ENCODE data around the gene MCC.

MCC gene

GRCh38 chr5:113044776-113045465 lies 443.3 kb downstream of the MCC start:
- TF ChIP-seq GATA2 (IDR thresholded peaks at IDR 0.05; ENCODE audit: low read depth, low read length) (no peak), GATA3 (IDR thresholded peaks at IDR 0.05; ENCODE audit: low read depth, low read length) (no peak)

DNA sequence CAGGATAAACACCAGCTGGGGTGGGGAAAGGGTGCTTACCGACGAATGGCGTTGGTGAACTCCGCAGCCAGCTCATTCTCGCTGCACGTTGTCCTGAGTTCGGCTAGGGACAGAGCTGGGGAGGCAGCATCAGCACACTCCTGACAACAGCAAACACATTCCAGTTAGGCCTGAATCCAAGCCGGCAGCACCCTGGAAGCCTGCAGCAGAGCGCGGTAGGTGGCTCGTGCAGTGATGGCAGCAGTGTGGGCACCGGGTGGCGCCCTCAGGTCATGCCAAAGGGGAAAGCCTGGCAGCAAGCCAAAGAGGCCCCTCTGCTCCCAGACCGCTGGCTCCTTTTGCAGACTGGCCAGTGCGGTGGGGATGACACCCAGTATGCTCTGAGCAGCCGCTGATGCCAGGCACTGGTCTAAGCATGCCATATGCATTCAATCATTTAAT lies 444.7 kb downstream of the MCC start:
- no peak for TF ChIP-seq GATA3 (IDR thresholded peaks at IDR 0.05; ENCODE audit: low read depth, low read length)

- TF ChIP-seq GATA2 (IDR thresholded peaks at IDR 0.05; ENCODE audit: low read depth, low read length) (no peak), GATA3 (IDR thresholded peaks at IDR 0.05; ENCODE audit: low read depth, low read length) (no peak)
Measured at GRCh38 chr5:113042491-113043243, 445.6 kb downstream of the MCC start.

- TF ChIP-seq GATA2 (IDR thresholded peaks at IDR 0.05; ENCODE audit: low read depth, low read length), result no peak
- no peak for TF ChIP-seq GATA3 (IDR thresholded peaks at IDR 0.05; ENCODE audit: low read depth, low read length)
Measured at GRCh38 chr5:113040672-113041260, 447.5 kb downstream of the MCC start.

GRCh38 chr5:113039934-113040285 lies 448.3 kb downstream of the MCC start:
- TF ChIP-seq GATA3 (IDR thresholded peaks at IDR 0.05; ENCODE audit: low read depth, low read length), result no peak
- no peak for TF ChIP-seq GATA2 (IDR thresholded peaks at IDR 0.05; ENCODE audit: low read depth, low read length)

DNA sequence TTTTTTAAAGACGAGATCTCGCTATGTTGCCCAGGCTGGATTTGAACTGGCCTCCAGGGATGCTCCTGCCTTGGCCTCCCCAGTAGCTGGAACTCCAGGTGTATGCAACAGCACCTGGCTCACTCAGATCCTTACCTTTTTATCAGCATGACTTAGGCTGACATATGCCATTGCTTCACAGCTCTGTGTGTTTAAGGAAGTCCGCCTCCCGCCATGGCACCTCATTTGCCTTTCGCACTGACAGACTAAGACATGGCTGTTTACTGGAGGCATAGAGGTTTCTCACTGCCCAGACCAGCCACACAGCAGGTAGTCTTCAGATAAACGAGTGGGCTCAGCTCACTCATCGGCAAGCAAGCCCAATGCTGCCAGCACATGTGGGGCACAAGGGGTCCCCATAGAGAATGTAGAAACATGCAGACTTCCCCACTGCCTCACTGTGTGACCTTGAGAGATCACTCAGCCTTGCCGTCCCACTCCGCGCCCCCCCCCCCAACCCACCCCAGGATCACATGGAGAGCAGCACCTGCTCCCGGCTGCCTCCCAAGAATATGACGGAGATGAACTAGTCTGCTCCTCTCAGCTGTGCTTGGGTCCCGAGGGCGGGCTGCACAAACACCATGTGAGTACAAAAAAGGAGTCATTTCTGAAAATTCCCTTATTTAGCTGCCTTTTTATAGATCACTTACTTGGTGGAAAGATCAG lies 448.9 kb downstream of the MCC start:
- TF ChIP-seq GATA2 (IDR thresholded peaks at IDR 0.05; ENCODE audit: low read depth, low read length) (no peak), GATA3 (IDR thresholded peaks at IDR 0.05; ENCODE audit: low read depth, low read length) (no peak)

GRCh38 chr5:113038714-113039113 lies 449.5 kb downstream of the MCC start:
- TF ChIP-seq GATA2 (IDR thresholded peaks at IDR 0.05; ENCODE audit: low read depth, low read length) (no peak), GATA3 (IDR thresholded peaks at IDR 0.05; ENCODE audit: low read depth, low read length) (no peak)

- TF ChIP-seq GATA3 (IDR thresholded peaks at IDR 0.05; ENCODE audit: low read depth, low read length) (no peak), GATA2 (IDR thresholded peaks at IDR 0.05; ENCODE audit: low read depth, low read length) (no peak)
Measured at GRCh38 chr5:113038136-113038535, 450.1 kb downstream of the MCC start.

GRCh38 chr5:113036826-113037225 lies 451.4 kb downstream of the MCC start:
- TF ChIP-seq GATA3 (IDR thresholded peaks at IDR 0.05; ENCODE audit: low read depth, low read length) (no peak), GATA2 (IDR thresholded peaks at IDR 0.05; ENCODE audit: low read depth, low read length) (no peak)

DNA sequence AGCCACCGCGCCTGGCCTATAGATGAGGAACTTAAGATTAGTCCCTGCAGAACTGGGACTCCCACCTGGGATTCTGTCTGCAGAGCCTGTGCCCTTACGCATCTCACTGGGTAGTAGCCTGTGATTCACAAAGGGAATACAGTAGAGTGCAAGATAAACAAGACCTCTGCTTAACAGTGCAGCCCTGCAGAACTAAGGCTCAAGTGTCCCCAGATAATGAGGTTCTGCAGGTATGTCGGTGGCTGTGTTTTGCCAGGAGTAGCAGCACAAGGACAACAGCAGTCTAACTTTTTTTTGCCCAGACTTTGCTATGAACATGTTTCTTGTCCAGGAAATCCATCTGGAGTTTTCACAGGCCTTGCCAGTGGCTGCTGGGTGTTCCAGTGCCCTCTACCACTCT lies 451.9 kb downstream of the MCC start:
- TF ChIP-seq GATA3 (IDR thresholded peaks at IDR 0.05; ENCODE audit: low read depth, low read length) (no peak), GATA2 (IDR thresholded peaks at IDR 0.05; ENCODE audit: low read depth, low read length) (no peak)

DNA sequence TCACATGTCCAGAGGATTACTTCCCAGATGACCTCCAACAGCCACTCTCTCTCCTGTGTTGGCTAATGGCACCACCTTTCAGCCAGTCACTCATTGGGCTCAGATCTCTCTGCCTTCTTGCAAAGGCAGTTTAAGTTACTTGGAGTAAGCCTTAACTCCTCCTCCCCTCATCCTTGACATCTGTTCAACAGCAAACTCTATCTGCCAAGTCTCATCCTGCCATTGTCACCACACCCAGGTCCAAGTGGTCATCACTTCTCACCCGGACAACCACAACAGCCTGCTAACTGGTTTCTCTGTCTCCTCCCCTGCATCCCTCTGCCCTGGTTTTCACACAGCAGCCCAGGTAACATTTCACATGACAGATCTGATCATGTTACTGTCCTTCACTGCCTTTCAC lies 453.2 kb downstream of the MCC start:
- TF ChIP-seq GATA3 (IDR thresholded peaks at IDR 0.05; ENCODE audit: low read depth, low read length), result no peak

DNA sequence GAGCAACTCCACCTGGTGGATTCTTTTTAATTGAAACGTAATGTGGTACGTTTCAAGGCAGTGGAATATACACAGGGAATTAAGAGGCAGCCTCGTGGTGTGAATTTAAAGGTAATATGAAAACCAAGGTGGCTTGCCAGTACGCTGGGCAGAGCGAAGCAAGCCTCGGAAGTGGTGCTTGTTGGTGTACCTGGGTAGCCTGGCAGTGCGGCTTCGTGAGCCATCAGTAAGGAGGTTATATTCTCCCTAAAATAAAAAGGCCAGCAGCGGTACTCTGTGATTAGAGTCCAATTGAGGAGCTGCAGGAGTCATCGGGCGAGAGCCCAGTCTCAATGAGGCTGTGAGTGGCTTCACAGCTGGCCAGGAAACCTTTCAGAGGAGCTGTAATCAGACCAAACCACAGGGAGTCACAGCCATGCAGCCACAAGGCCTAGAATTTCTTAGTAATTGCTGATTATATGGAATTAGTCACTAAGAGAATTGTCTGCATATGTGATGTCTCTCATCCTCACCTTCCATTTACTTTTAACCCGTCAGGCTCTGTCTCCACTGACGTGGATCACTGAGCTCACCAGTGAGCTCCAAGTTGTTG lies 454.0 kb downstream of the MCC start:
- TF ChIP-seq GATA3 (IDR thresholded peaks at IDR 0.05; ENCODE audit: low read depth, low read length) (no peak), GATA2 (IDR thresholded peaks at IDR 0.05; ENCODE audit: low read depth, low read length) (no peak)

- TF ChIP-seq GATA2 (IDR thresholded peaks at IDR 0.05; ENCODE audit: low read depth, low read length) (no peak), GATA3 (IDR thresholded peaks at IDR 0.05; ENCODE audit: low read depth, low read length) (no peak)
Measured at GRCh38 chr5:113031557-113031956, 456.7 kb downstream of the MCC start.

DNA sequence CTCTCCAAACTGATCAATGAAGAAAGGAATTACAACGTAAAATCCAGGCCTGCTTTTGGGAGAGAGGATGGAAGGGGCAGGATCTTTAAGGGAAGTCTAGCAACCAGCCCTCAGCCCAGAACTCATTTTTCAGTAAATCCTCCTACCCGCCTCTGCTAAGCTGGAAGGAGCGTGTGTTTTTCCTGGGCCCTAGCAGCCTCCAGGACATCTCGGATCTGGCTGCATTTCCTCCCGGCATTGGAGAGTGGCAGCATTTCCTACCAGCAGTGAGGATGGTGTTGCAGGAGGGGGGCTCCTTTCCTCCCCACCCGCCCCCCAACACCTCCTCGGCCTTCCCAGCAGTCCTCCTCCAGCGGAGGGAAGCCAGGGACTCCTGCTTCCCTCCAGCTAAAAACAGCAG lies 457.1 kb downstream of the MCC start:
- TF ChIP-seq GATA2 (IDR thresholded peaks at IDR 0.05; ENCODE audit: low read depth, low read length) (no peak), GATA3 (IDR thresholded peaks at IDR 0.05; ENCODE audit: low read depth, low read length) (no peak)
